Skeletal muscle cell (primary cell): Measurements from ENCODE around the gene PIM2.
"Not testable (repeated sequence)": the region's sequence is repeated elsewhere in the genome, so short reads cannot be mapped to it uniquely, and the experiment has no call there.

Source experiments
- DNase-seq: peaks from one replicate; pipeline ENCODE4 v3.0.0-alpha.2; 2010; ENCODE audit warnings: low read depth
- H3K4me3 ChIP-seq: 2 replicates; pipeline ENCODE4 v1.5.1; 2011; ENCODE audit warnings: low read depth, mild to moderate bottlenecking, control low read depth, low read length, moderate library complexity

PIM2 gene

DNA sequence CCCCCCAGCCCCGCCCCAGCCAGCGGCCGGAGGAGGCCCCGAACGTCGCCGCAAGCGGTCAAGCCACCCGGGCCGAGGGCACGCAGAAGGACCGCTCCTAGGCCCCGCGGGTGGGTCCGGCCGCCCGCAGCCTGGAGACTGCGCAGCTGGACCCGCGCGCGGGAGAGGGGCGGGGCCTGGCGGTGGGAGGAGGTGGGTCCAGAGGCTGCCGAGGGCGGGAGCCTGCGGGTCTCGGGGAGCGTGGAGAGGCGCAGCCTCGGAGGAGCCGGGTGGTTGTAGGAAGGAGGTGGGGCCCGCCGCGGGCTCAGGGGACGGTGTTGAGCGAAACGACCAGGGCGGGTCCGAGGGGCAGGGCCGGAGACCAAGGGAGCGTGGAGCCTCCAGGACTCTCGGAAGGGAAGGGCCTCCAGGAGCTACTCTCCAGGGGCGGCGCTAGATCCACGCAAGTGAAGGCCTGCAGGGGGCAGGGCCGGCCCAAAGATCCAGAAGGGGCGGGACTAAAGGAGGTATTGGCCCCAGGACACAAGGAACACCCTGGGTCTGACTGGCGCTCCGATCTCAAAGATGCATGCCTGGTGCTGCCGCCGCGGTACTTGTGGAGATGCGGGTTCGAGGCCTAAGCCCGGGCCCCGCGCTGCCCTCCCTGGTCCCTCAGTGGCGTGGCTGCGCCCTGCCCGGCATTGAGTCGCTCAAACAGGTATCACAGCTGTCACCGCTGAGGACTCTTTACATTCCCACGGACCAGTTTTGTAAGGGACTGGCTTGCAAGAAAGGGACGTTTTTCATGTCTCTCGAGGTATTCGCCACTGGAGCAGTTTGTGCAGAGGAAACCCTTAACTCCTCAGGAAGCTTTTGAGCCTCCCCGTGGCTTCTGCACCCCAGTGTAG, 27.2 kb downstream of the PIM2 start:
- peak; percentile 52 for DNase-seq
- peak overlapping the region; percentile 55 for H3K4me3 ChIP-seq

GRCh38 chrX:48890934-48891401, 27.9 kb downstream of the PIM2 start:
- no peak for DNase-seq
- peak overlapping the region; percentile 55 for H3K4me3 ChIP-seq

- peak overlapping the region; percentile 55 for H3K4me3 ChIP-seq
- no peak for DNase-seq
Observed at GRCh38 chrX:48890296-48890925, 28.4 kb downstream of the PIM2 start.

GRCh38 chrX:48886586-48886985, 32.2 kb downstream of the PIM2 start:
- not testable (repeated sequence) for DNase-seq, H3K4me3 ChIP-seq

- no peak overlapping the region for H3K4me3 ChIP-seq
- no peak for DNase-seq
Observed at GRCh38 chrX:48883729-48884128, 35.1 kb downstream of the PIM2 start.

GRCh38 chrX:48876944-48877343, 41.9 kb downstream of the PIM2 start:
- not testable (repeated sequence) for H3K4me3 ChIP-seq, DNase-seq

GRCh38 chrX:48872017-48872416, 46.8 kb downstream of the PIM2 start:
- not testable (repeated sequence) for DNase-seq, H3K4me3 ChIP-seq

DNA sequence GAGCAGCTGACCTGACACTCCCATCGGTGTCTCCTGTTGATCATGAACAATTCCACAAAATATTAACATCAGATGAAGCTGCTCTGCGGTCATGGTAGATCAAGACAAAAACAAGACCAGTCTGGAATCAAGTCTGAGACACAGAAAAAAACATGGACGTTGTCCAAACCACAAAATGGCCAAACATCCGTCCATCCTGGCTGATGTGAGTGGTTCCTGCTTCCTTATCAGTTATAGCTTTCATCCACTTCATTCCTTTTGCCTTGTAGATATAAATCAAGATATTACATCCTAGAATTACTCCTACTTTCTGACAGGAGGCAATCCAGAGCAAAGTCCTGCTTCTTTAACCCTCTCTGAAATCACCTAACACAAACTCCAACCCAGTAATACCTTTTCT, 54.6 kb downstream of the PIM2 start:
- H3K4me3 ChIP-seq = no peak overlapping the region
- no peak for DNase-seq
